ENCODE measurements around the gene TNS4.

GRCh38 chr17:40461732-40462342 is 39.6 kb downstream of the TNS4 start:
- no peak for TF ChIP-seq CTCF (IDR thresholded peaks at IDR 0.05)
- no peak for TF ChIP-seq EP300 (IDR thresholded peaks at IDR 0.05)
- TF ChIP-seq POLR2AphosphoS5 (IDR thresholded peaks at IDR 0.05): no peak

All from suprapubic skin (tissue), 4 donors.